PFSK-1 (cell line): ENCODE data around the gene PRKCG.

ENCODE experiments used
- FOXP2 ChIP-seq: optimal IDR thresholded peaks from 2 replicates; pipeline ENCODE3; 2011; ENCODE audit warnings: borderline replicate concordance, control low read depth, inconsistent platforms; ENCODE audit not compliant: insufficient read depth; ENCODE audit errors: extremely low read length, extremely low read depth
- POLR2AphosphoS5 ChIP-seq: IDR thresholded peaks from 2 replicates; pipeline ENCODE4 v1.6.1; 2012; ENCODE audit warnings: low read depth, mild to moderate bottlenecking, control low read depth, low read length, moderate library complexity
- REST ChIP-seq, 2 experiments: IDR thresholded peaks; 2 replicates each; pipeline versions ENCODE4 v1.6.1 to v1.8.0; 2011 to 2012; ENCODE audit warnings: low read depth in 2 of 2, low read length in 2 of 2, control low read depth in 1 of 2, inconsistent platforms in 1 of 2, mild to moderate bottlenecking in 1 of 2, moderate library complexity in 1 of 2; ENCODE audit not compliant: insufficient read depth in 1 of 2
- SIN3A ChIP-seq: IDR thresholded peaks from 2 replicates; pipeline ENCODE4 v1.6.1; 2012; ENCODE audit warnings: mild to moderate bottlenecking, low read length, moderate library complexity, borderline replicate concordance; ENCODE audit not compliant: insufficient read depth
- TAF1 ChIP-seq: IDR thresholded peaks from 2 replicates; pipeline ENCODE4 v1.6.1; 2012; ENCODE audit warnings: low read length, control low read depth, borderline replicate concordance; ENCODE audit not compliant: insufficient read depth

The PRKCG gene

GRCh38 chr19:53892301-53892980 lies 10.4 kb downstream of the PRKCG start:
- no peak for TF ChIP-seq TAF1
- TF ChIP-seq FOXP2 = no peak
- TF ChIP-seq POLR2AphosphoS5 = no peak
- TF ChIP-seq REST (IDR thresholded peaks at IDR 0.05; ENCODE audit: insufficient read depth in 1 of 2, low read depth in 2 of 2, low read length in 2 of 2) = no peak
- no peak for TF ChIP-seq SIN3A

- TF ChIP-seq POLR2AphosphoS5 (no peak), FOXP2 (no peak), SIN3A (no peak), REST (IDR thresholded peaks at IDR 0.05; ENCODE audit: insufficient read depth in 1 of 2, low read depth in 2 of 2, low read length in 2 of 2) (no peak)
These were observed 11.0 kb downstream of the PRKCG start for GRCh38 chr19:53892981-53893325.

GRCh38 chr19:53894707-53895106 lies 12.7 kb downstream of the PRKCG start:
- TF ChIP-seq REST (IDR thresholded peaks at IDR 0.05; ENCODE audit: insufficient read depth in 1 of 2, low read depth in 2 of 2, low read length in 2 of 2) (no peak), SIN3A (no peak), POLR2AphosphoS5 (no peak), TAF1 (no peak), FOXP2 (no peak)

GRCh38 chr19:53896682-53897081 lies 14.7 kb downstream of the PRKCG start:
- TF ChIP-seq REST (IDR thresholded peaks at IDR 0.05; ENCODE audit: insufficient read depth in 1 of 2, low read depth in 2 of 2, low read length in 2 of 2) (peak in 1 of 2 experiments; percentile 86; a peak in 2 of 4 replicates), TAF1 (no peak), FOXP2 (no peak), SIN3A (no peak)

GRCh38 chr19:53897459-53897858 lies 15.5 kb downstream of the PRKCG start:
- TF ChIP-seq FOXP2 (no peak), REST (IDR thresholded peaks at IDR 0.05; ENCODE audit: insufficient read depth in 1 of 2, low read depth in 2 of 2, low read length in 2 of 2) (no peak), SIN3A (no peak), POLR2AphosphoS5 (no peak), TAF1 (no peak)
